ENCODE measurements around the gene ARHGEF18.

Gene ARHGEF18

GRCh38 chr19:7386308-7386707 is 37.6 kb downstream of the ARHGEF18 start:
- DNase-seq = no peak

GRCh38 chr19:7386769-7387168 is 38.0 kb downstream of the ARHGEF18 start:
- no peak for DNase-seq

- DNase-seq = no peak
These were observed 42.5 kb downstream of the ARHGEF18 start for GRCh38 chr19:7391218-7391670.

GRCh38 chr19:7393459-7393858 is 44.7 kb downstream of the ARHGEF18 start:
- no peak for DNase-seq

- DNase-seq = no peak
These were observed 45.4 kb downstream of the ARHGEF18 start for GRCh38 chr19:7393939-7394730.

- DNase-seq = peak; percentile 97
These were observed 46.1 kb downstream of the ARHGEF18 start for GRCh38 chr19:7394731-7395359.

GRCh38 chr19:7395360-7396066 is 46.8 kb downstream of the ARHGEF18 start:
- DNase-seq = no peak

- DNase-seq = no peak
These were observed 49.0 kb downstream of the ARHGEF18 start for GRCh38 chr19:7397687-7398086.
